AG04450 (cell line): ENCODE data around the gene ZC3H6. TPM values are rescaled to one million over a fixed set of nuclear protein-coding genes. Genes with fewer than 3 reads are reported as not detected.
"Not testable (repeated sequence)": the region's sequence is repeated elsewhere in the genome, so short reads cannot be mapped to it uniquely, and the experiment has no call there.

Experiments
- CTCF ChIA-PET: fragments of 300-600, 350-600 bp; formaldehyde crosslinking; extraction: SDS; loops from one replicate; lab custom pipeline; 2022; ENCODE audit warnings: antibody characterized with exemption, inconsistent platforms; lab: Charles Lee
- POLR2A ChIA-PET: fragments of 350-600 bp; formaldehyde crosslinking; extraction: SDS; loops from one replicate; lab custom pipeline; 2021; ENCODE audit warnings: antibody characterized with exemption, inconsistent platforms; lab: Yijun Ruan, JAX
- DNase-seq: peaks from one replicate; pipeline ENCODE4 v3.0.0-alpha.2; 2011; ENCODE audit warnings: low read depth, low spot score
- H3K27ac ChIP-seq: one replicate; pipeline ENCODE4 v1.5.1; 2012; ENCODE audit warnings: low read depth, low read length, control low read depth
- H3K27me3 ChIP-seq: one replicate; pipeline ENCODE4 v1.6.0; 2012; ENCODE audit warnings: low read length; ENCODE audit not compliant: control insufficient read depth, insufficient read depth
- H3K4me3 ChIP-seq: 2 replicates; pipeline ENCODE4 v1.5.1; 2011; ENCODE audit warnings: mild to moderate bottlenecking, low read depth, low read length, control low read depth
- H3K9me3 ChIP-seq: 2 replicates; pipeline ENCODE4 v1.5.1; 2012; ENCODE audit warnings: low read length; ENCODE audit not compliant: control insufficient read depth, insufficient read depth
- polyA plus RNA-seq: library from polyadenylated mRNA; depleted of rRNA; stranded (reverse); fragments of >200 nt; gene quantifications from 2 replicates; pipeline ENCODE4 v1.2.3, GENCODE V29; 2011
- TF ChIP-seq, protein P1 (sequence below): IDR thresholded peaks from 2 replicates; pipeline ENCODE4 v1.5.1; 2011; ENCODE audit warnings: low read depth, low read length, control low read depth, inconsistent platforms

Gene ZC3H6
- polyA plus RNA-seq, 1 experiment, result 1.5 TPM

DNA sequence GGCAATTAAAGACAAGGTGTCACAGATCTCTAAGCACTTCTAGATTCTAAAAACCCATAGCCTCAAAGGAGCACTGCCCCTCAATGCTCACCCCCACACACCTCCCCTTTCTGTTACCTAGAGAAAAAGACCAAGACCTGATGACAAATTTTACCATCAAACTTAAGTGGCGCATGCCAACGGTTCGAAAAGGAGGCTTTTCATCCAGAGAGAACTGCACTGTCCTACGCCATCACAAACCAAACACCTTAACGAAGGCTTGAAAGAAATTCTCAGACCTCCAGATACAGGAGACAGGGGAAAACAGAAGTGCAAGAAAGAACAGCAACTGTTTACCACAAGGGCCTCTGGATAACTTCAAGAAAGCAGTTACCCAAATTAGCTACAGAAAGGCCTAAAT, 2.0 kb upstream of the ZC3H6 start:
- DNase-seq, result no peak
- H3K4me3 ChIP-seq, result no peak overlapping the region
- H3K27ac ChIP-seq, result no peak overlapping the region
- no peaks in the 10 kb centered on the region; the same call in none of the 2 replicates for H3K9me3 ChIP-seq
- TF ChIP-seq, protein P1, sequence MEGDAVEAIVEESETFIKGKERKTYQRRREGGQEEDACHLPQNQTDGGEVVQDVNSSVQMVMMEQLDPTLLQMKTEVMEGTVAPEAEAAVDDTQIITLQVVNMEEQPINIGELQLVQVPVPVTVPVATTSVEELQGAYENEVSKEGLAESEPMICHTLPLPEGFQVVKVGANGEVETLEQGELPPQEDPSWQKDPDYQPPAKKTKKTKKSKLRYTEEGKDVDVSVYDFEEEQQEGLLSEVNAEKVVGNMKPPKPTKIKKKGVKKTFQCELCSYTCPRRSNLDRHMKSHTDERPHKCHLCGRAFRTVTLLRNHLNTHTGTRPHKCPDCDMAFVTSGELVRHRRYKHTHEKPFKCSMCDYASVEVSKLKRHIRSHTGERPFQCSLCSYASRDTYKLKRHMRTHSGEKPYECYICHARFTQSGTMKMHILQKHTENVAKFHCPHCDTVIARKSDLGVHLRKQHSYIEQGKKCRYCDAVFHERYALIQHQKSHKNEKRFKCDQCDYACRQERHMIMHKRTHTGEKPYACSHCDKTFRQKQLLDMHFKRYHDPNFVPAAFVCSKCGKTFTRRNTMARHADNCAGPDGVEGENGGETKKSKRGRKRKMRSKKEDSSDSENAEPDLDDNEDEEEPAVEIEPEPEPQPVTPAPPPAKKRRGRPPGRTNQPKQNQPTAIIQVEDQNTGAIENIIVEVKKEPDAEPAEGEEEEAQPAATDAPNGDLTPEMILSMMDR, result no peak
- POLR2A ChIA-PET, result interaction anchor here (0.7 kb wide), 1 partner anchor 12 kb away, joined by 4 read pairs; no protein-coding TSS in a partner anchor
- CTCF ChIA-PET, result interaction anchor here (0.6 to 1.9 kb wide), 3 partner anchors 13 to 111 kb away, joined by 3 to 8 read pairs (median 3); no protein-coding TSS in a partner anchor
- H3K27me3 ChIP-seq, result no peaks in the 10 kb centered on the region

DNA sequence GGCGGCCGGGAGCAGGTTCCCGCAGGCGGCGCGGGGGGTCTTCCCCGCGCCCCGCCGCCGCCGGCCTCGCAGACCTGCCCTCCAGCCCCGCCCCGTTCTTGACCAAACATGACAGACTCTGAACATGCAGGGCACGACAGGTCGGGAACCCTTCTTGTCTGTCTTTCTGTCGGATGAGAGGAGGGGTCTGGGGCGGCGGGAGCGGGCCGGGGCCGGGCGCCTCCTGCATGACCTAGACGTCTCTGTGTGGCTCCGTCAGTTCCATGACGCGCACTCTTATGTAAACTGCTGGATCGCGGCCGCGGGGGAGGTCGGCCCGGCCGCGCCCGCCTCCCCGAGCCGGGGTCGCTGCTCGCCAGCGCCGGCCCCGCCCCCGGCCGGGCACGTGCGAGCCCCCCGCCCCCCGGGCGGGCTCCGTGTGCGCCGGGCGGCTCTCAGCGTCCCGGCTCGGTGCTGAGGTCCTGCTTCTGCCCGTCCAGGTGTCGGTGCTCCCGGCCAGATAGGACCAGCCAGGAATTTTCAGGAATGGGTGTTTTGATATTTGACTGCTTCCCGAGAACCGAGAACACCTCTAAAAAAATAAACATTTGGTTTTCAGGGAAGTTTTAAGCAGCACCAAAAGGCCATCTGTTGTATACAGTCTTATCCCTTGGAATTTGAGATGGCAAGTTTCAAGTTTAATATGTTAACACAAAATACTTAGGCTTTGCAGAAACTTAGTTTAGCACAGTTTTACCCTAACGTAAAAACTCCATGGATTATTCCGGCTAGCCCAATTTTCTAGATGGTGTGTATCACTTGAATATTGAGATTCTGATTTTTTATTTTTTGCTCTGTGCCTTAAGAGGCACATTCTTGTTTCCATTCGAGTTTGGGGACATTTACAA, 733 bp downstream of the ZC3H6 start:
- POLR2A ChIA-PET, result no interaction called here
- Histone ChIP-seq H3K27ac (peak overlapping the region; percentile 98), H3K27me3 (no peaks in the 10 kb centered on the region), H3K9me3 (no peaks in the 10 kb centered on the region; the same call in 1 of the 2 replicates), H3K4me3 (peak overlapping the region; percentile 89)
- DNase-seq, result peak; percentile 55
- TF ChIP-seq, protein P1, result no peak
- CTCF ChIA-PET, result no interaction called here

DNA sequence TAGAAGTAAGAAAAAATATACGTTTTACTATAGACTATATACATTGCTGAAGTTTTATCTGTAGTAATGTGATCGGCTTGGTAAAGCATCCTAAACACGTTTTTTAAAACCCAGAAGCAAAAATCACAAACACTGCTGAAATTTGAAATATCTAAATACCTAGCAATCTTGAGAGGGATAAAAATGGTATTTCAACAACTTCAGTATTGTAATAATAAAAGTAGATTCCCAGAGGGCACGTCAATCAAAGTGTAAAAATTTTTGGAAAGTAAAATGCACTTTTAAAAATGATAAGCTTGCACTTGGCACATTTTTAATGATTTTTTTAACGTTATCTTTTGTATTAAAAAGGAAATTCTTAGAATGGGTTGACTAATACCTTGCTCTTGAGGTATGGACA, 1.6 kb downstream of the ZC3H6 start:
- ChIA-PET CTCF (interaction anchor here (0.7 kb wide), 1 partner anchor 299 kb away, joined by 3 read pairs; no protein-coding TSS in a partner anchor), POLR2A (no interaction called here)
- no peak overlapping the region for H3K27ac ChIP-seq
- H3K9me3 ChIP-seq, result no peaks in the 10 kb centered on the region; the same call in 1 of the 2 replicates
- DNase-seq, result no peak
- H3K4me3 ChIP-seq, result no peak overlapping the region
- TF ChIP-seq, protein P1, result no peak
- no peaks in the 10 kb centered on the region for H3K27me3 ChIP-seq

GRCh38 chr2:112277596-112278220, 2.3 kb downstream of the ZC3H6 start:
- Histone ChIP-seq H3K27me3 (no peaks in the 10 kb centered on the region), H3K9me3 (no peaks in the 10 kb centered on the region; the same call in 1 of the 2 replicates), H3K27ac (no peak overlapping the region), H3K4me3 (no peak overlapping the region)
- CTCF ChIA-PET, result interaction anchor here (0.7 kb wide), 1 partner anchor 298 kb away, joined by 3 read pairs; no protein-coding TSS in a partner anchor
- TF ChIP-seq, protein P1, result no peak
- POLR2A ChIA-PET, result no interaction called here
- no peak for DNase-seq

DNA sequence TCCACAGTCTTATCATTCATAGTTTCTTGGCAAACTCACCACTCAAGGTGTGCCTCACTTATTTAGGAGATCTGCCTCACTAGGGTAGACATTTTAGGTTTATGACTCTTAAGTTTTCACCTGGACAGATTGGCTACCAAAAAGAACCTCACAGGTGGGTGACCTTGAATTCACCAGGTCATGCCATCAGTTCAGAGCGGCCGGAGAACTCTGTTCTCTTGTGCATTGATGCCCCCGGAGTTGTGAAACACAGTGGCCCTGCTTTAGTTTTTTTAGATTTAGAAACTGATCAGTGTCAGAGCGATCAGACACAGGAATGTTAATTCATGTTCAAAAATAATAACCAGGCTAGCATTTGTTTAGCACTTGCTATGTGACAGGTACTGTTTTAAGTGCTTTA, 6.7 kb downstream of the ZC3H6 start:
- POLR2A ChIA-PET, H3K4me3 ChIP-seq, H3K27ac ChIP-seq, CTCF ChIA-PET, DNase-seq, H3K27me3 ChIP-seq, H3K9me3 ChIP-seq: not testable (repeated sequence)

GRCh38 chr2:112283535-112283934, 8.1 kb downstream of the ZC3H6 start:
- POLR2A ChIA-PET, H3K27ac ChIP-seq, DNase-seq: not testable (repeated sequence)

More at GRCh38 chr2:112283535-112283934, 8.1 kb downstream of the ZC3H6 start:
- not testable (repeated sequence) for H3K4me3 ChIP-seq, H3K27me3 ChIP-seq, H3K9me3 ChIP-seq
- CTCF ChIA-PET, result interaction anchor here (1.2 kb wide), 1 partner anchor 24 kb away, joined by 4 read pairs; no protein-coding TSS in a partner anchor
